Measurements from ENCODE around the gene CWH43.
"Not testable (repeated sequence)": the region's sequence is repeated elsewhere in the genome, so short reads cannot be mapped to it uniquely, and the experiment has no call there.

CWH43 gene

DNA sequence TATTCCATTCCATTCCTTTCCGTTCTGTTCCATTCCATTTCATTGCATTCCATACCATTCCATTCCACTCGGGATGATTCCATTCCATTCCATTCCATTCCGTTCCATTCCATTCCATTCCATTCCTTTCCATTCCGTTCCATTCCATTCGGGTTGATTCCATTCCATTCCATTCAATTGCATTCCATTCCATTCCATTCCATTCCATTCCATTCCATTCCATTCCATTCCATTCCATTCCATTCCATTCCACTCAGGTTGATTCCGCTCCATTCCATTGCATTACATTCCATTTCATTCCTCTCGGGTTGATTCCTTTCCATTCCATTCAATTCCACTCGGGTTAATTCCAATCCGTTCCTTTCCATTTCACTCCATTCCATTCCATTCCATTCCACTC lies 111.0 kb downstream of the CWH43 start:
- not testable (repeated sequence) for DNase-seq (ENCODE audit: low read depth)

DNA sequence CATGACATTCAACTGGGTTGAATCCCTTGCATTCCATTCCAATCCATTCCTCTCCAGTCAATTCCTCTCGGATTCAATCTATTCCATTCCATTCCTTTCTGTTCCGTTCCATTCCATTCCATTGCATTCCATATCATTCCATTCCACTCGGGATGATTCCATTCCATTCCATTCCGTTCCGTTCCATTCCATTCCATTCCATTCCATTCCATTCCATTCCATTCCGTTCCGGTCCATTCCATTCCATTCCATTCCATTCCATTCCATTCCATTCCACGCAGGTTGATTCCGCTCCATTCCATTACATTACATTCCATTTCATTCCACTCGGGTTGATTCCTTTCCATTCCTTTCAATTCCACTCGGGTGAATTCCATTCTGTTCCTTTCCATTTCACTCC lies 111.4 kb downstream of the CWH43 start:
- not testable (repeated sequence) for DNase-seq (ENCODE audit: low read depth)

DNA sequence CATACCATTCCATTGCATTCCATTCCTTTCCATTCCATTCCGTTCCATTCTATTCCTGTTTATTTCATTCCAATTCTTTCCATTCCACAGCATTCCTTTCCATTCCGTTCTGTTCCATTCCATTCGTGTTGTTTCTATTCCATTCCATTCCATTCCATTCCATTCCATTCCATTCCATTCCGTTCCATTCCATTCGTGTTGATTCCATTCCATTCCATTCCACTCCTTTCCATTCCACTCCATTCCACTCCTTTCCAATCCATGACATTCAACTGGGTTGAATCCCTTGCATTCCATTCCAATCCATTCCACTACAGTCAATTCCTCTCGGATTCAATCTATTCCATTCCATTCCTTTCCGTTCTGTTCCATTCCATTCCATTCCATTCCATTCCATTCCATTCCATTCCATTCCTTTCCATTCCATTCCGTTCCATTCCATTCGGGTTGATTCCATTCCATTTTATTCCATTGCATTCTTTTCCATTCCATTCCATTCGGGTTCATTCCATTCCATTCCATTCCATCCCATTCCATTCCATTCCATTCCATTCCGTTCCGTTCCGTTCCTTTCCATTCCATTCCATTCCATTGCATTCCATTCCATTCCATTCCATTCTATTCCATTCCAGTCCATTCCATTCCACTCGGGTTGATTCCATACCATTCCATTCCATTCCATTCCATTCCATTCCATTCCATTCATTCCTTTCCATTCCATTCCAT lies 112.1 kb downstream of the CWH43 start:
- not testable (repeated sequence) for DNase-seq (ENCODE audit: low read depth)

GRCh38 chr4:49099831-49100444 lies 113.9 kb downstream of the CWH43 start:
- not testable (repeated sequence) for DNase-seq (ENCODE audit: low read depth)

DNA sequence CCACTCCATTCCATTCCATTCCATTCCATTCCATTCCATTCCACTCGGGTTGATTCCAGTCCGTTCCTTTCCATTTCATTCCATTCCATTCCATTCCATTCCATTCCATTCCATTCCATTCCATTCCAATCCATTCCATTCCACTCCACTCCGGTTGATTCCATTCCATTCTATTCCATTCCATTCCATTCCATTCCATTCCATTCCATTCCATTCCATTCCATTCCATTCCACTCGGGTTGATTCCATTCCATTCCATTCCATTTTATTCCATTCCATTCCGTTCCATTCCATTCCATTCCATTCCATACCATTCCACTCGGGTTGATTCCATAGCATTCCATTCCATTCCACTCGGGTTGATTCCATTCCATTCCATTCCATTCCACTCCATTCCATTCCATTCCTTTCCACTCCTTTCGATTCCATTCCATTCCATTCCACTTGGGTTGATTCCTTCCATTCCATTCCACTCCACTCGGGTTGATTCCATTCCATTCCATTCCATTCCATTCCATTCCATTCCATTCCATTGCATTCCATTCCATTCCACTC lies 116.3 kb downstream of the CWH43 start:
- DNase-seq (ENCODE audit: low read depth), result not testable (repeated sequence)

DNA sequence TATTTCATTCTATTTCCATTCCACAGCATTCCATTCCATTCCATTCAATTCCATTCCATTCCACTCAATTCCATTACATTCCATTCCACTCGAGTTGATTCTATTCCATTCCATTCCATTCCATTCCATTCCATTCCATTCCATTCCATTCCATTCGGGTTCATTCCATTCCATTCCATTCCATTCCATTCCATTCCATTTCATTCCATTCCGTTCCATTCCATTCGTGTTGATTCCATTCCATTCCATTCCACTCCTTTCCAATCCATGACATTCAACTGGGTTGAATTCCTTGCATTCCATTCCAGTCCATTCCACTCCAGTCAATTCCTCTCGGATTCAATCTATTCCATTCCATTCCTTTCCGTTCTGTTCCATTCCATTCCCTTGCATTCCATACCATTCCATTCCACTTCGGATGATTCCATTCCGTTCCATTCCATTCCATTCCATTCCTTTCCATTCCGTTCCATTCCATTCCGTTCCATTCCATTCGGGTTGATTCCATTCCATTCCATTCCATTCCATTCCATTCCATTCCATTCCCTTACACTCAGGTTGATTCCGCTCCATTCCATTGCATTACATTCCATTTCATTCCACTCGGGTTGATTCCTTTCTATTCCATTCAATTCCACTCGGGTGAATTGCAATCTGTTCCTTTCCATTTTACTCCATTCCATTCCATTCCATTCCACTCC lies 117.5 kb downstream of the CWH43 start:
- DNase-seq (ENCODE audit: low read depth), result not testable (repeated sequence)

- DNase-seq (ENCODE audit: low read depth), result not testable (repeated sequence)
Observed at GRCh38 chr4:49104231-49104930, 118.3 kb downstream of the CWH43 start.

DNA sequence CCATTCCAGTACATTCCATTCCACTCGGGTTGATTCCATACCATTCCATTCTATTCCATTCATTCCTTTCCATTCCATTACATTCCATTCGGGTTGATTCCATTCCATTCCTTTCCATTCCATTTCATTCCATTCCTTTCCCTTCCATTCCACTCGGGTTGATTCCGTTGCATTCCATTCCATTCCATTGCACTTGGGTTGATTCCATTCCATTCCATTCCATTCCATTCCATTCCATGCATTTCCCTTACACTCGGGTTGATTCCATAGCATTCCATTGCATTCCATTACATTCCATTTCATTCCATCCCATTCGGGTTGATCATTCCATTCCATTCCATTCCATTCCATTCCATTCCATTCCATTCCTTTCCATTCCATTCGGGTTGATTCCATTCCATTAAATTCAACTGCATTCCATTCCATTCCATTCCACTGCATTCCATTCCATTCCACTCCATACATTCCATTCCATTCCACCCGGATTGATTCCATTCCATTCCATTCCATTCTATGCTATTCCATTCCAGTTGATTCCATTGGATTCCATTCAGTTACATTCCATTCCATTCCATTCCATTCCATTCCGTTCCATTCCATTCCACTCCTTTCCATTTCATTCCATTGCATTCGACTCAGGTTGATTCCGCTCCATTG lies 119.3 kb downstream of the CWH43 start:
- DNase-seq (ENCODE audit: low read depth), result not testable (repeated sequence)

DNA sequence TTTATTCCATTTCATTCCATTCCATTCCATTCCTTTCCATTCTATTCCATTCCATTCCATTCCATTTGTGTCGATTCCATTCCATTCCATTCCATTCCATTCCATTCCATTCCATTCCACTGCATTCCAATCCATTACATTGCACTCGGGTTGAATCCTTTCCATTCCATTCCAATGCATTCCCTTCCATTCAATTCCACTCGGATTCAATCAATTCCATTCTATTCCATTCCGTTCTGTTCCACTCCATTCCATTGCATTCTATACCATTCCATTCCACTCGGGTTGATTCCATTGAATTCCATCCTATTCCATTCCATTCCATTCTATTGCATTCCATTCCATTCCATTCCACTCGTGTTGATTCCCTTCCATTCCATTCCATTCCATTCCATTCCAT lies 121.2 kb downstream of the CWH43 start:
- not testable (repeated sequence) for DNase-seq (ENCODE audit: low read depth)

DNA sequence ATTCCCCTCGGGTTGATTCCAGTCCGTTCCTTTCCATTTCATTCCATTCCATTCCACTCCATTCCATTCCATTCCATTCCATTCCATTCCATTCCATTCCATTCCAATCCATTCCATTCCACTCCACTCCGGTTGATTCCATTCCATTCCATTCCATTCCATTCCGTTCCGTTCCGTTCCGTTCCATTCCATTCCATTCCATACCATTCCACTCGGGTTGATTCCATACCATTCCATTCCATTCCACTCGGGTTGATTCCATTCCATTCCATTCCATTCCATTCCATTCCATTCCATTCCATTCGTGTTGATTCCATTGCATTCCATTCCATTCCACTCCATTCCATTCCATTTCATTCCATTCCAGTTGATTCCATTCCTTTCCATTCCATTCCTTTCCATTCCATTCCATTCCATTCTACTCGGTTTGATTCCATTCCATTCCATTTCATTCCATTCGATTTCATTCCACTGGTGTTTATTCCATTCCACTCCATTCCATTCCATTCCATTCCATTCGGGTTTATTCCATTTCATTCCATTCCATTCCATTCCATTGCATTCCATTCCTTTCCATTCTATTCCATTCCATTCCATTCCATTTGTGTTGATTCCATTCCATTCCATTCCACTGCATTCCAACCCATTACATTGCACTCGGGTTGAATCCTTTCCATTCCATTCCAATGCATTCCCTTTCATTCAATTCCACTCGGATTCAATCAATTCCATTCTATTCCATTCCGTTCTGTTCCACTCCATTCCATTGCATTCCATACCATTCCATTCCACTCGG lies 122.3 kb downstream of the CWH43 start:
- not testable (repeated sequence) for DNase-seq (ENCODE audit: low read depth)

DNA sequence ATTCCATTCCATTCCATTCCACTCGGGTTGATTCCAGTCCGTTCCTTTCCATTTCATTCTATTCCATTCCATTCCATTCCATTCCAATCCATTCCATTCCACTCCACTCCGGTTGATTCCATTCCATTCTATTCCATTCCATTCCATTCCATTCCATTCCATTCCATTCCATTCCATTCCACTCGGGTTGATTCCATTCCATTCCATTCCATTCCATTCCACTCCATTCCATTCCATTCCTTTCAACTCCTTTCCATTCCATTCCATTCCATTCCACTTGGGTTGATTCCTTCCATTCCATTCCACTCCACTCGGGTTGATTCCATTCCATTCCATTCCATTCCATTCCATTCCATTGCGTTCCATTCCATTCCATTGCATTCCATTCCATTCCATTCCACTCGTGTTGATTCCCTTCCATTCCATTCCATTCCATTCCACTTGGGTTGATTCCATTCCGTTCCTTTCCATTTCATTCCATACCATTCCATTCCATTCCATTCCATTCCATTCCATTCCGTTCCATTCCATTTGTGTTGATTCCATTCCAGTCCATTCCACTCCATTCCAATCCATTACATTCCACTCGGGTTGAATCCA lies 123.6 kb downstream of the CWH43 start:
- DNase-seq (ENCODE audit: low read depth), result not testable (repeated sequence)

DNA sequence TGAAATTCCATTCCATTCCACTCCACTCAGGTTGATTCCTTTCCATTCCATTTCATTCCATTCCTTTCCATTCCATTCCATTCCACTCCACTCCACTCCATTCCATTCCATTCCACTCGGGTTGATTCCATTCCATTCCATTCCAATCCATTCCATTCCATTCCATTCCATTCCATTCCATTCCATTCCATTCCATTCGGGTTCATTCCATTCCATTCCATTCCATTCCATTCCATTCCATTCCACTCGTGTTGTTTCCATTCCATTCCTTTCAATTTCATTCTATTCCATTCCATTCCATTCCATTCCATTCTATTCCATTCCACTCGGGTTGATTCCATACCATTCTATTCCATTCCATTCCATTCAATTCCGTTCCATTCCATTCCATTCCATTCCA lies 124.5 kb downstream of the CWH43 start:
- DNase-seq (ENCODE audit: low read depth), result not testable (repeated sequence)
